Skeletal muscle satellite cell (primary cell): Measurements from ENCODE around the gene KAT6B.

Experiments used
- H3K27me3 ChIP-seq: 2 replicates; pipeline ENCODE4 v1.7.0; 2013; ENCODE audit warnings: low read length; ENCODE audit not compliant: control insufficient read depth, insufficient read depth
- H3K36me3 ChIP-seq: 2 replicates; pipeline ENCODE4 v1.7.0; 2013; ENCODE audit warnings: mild to moderate bottlenecking, control low read depth, low read length; ENCODE audit not compliant: insufficient read depth
- H3K4me1 ChIP-seq: 2 replicates; pipeline ENCODE4 v1.7.0; 2013; ENCODE audit warnings: low read length; ENCODE audit not compliant: control insufficient read depth, insufficient read depth
- H3K4me2 ChIP-seq: 2 replicates; pipeline ENCODE4 v1.7.0; 2013; ENCODE audit warnings: mild to moderate bottlenecking, low read length
- H3K4me3 ChIP-seq: 2 replicates; pipeline ENCODE4 v1.7.0; 2013; ENCODE audit warnings: low read length
- H3K9ac ChIP-seq: 2 replicates; pipeline ENCODE4 v1.7.0; 2013; ENCODE audit warnings: mild to moderate bottlenecking, low read depth, low read length, moderate library complexity
- H3K9me3 ChIP-seq: replicated peaks from 2 replicates; pipeline ENCODE4 v1.7.0; 2013; ENCODE audit warnings: mild to moderate bottlenecking, control low read depth, low read length

KAT6B gene

DNA sequence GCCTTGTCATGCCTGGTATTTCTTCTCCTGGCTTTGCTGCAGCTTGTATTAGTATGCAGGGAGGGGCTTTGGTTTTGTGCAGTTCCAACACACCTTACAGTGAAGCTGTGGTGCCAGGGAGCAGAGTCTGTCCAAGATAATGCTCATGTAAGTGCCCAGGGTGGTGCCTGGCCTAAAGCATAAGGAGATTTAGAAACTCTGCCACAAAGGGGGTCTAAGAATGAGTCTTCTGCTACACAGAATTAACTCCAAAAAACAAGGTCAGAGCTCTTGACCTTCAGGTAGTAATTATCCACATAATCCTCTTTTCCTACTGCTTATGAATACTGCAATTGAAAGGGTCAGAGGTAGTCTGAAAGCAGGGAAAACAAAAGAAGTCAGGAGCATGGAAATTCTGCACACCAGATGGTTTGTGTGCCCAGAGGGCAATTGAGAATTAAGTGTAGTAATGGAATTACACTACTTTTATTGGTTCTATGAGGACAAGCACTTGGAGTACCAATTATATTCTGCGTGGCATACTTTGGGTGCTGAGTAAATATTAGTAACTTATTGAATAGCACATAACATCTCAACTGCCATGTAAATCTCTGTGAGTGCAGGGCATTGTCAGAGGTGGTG lies 121.5 kb downstream of the KAT6B start:
- H3K27me3 ChIP-seq, result no peaks in the 10 kb centered on the region
- no peak overlapping the region for H3K4me3 ChIP-seq
- peaks cover 19% of the 10 kb centered on the region for H3K4me1 ChIP-seq
- H3K9me3 ChIP-seq, result no peaks in the 10 kb centered on the region
- H3K9ac ChIP-seq, result no peak overlapping the region
- no peak overlapping the region for H3K4me2 ChIP-seq
- H3K36me3 ChIP-seq, result no peaks in the 10 kb centered on the region

DNA sequence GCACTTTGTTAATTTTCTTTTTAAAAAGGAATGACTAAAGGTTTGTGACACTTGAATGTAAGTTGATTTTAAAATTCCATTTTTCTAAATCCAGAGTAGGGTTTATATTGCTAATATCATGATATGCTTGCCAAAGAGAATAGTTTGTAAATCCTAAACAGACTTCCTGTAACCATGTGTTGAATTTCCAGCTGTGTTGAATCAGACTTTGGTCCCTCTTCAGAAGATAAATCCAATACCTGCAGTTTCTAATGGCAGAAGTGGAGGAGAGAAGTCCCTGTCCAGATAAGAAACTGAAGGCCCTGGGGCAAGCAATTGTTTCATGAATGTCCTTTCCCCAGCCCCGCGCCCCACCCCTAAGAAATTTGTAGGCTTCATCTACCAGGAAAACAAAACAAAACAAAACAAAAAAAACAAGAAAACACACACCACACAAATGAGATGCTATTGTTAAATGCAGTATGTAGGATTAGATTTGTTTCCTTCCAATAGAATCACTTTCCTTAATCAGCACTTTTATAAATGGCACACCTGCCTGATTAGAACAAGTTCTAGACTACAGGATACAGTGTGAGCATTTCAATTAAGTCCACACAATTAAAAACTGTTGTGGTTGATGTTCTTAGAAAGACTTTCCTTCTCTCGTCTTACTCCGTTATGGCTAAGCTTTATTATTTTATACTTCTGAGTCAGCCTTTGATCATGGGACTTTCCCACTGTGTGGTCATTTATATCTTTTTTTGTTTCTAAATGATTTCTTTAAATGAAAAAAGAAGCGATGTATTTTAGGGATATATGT lies 122.8 kb downstream of the KAT6B start:
- Histone ChIP-seq H3K4me2 (peak overlapping the region; percentile 53), H3K36me3 (no peaks in the 10 kb centered on the region), H3K9ac (no peak overlapping the region), H3K9me3 (no peaks in the 10 kb centered on the region), H3K27me3 (no peaks in the 10 kb centered on the region), H3K4me3 (no peak overlapping the region), H3K4me1 (peaks cover 25% of the 10 kb centered on the region)

DNA sequence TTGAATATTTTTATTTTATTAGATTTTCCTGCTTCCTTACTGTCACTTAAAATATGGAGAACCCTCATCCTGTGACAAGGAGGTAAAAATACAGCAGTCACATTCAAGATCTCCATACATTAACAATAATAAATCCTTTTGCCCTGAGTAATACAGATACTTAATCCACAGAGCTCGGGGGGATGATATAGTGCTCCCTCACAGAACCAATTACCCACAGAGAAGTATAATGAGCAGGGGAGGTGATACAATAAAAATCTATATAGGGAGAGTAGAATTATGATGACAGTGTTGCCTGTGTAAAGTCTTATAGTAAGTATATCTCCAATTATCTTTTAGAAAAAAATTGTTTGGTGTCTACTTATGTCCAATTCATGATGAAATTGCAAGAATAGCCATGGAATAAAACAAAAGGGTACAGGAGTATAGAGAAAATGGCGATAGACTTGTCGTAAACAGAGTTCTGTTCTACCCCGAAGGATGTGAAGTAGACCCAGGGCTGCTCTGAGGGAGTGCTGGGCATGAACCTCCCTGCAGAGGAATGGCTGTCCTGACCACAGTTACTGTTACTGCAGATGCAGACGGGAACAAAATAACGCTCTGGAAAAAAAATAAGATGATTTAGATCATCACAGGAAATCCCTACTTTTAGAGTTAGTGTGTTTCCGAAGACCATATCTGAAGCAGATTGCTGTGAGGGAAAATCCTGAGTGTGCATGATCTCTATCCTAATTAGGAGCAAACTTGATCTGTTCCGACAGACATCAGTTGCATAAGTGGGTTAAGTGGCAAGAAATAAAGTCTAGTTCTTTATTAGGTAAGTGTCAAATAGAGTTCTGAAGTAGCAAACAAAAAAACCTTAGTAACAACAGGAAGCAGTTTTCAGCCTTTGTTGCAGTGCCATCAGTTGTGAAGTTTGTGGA lies 123.7 kb downstream of the KAT6B start:
- Histone ChIP-seq H3K27me3 (no peaks in the 10 kb centered on the region), H3K4me1 (peaks cover 25% of the 10 kb centered on the region), H3K36me3 (no peaks in the 10 kb centered on the region), H3K4me3 (no peak overlapping the region), H3K9me3 (no peaks in the 10 kb centered on the region), H3K9ac (peak overlapping the region; percentile 2), H3K4me2 (peak overlapping the region; percentile 53)

DNA sequence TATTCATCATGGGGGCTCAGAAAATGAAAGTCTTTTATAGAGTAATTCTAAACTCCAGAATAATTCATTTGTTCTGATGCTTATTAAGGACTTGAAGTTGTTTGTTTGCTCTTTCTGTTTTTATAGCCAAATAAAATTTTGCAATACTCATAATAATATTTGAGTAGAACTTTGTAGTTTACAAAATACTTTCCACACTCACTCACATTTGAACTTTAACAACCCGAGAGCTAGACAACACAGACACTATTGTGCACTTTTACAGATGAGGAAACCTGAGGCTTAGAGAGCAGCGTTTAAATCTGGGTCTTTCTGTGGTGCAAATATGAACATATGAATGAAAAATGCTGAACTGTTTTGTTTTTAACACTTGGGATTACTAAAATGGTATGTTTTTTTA lies 126.8 kb downstream of the KAT6B start:
- Histone ChIP-seq H3K4me1 (peaks cover 25% of the 10 kb centered on the region), H3K9ac (no peak overlapping the region), H3K27me3 (no peaks in the 10 kb centered on the region), H3K36me3 (no peaks in the 10 kb centered on the region), H3K4me2 (no peak overlapping the region), H3K9me3 (no peaks in the 10 kb centered on the region), H3K4me3 (no peak overlapping the region)

DNA sequence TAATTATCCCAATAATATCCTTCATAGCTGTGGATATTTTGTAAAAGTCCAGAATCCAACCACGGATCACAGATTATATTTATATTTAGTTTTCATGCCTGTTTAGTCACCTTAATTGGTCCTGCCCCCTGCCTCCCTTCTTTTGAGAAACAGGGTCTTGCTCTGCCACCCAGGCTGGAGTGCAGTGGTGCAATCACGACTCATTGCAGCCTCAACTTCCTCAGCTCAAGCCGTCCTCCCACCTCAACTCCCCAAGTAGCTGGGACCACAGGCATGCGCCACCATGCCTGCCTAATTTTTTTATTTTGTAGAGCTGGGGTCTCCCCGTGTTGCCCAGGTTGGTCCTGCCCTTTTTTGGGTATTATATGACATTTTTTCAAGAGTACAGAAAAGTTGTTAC lies 129.4 kb downstream of the KAT6B start:
- Histone ChIP-seq H3K27me3 (no peaks in the 10 kb centered on the region), H3K9me3 (no peaks in the 10 kb centered on the region), H3K4me2 (no peak overlapping the region), H3K9ac (no peak overlapping the region), H3K36me3 (no peaks in the 10 kb centered on the region), H3K4me1 (peaks cover 6% of the 10 kb centered on the region), H3K4me3 (no peak overlapping the region)

DNA sequence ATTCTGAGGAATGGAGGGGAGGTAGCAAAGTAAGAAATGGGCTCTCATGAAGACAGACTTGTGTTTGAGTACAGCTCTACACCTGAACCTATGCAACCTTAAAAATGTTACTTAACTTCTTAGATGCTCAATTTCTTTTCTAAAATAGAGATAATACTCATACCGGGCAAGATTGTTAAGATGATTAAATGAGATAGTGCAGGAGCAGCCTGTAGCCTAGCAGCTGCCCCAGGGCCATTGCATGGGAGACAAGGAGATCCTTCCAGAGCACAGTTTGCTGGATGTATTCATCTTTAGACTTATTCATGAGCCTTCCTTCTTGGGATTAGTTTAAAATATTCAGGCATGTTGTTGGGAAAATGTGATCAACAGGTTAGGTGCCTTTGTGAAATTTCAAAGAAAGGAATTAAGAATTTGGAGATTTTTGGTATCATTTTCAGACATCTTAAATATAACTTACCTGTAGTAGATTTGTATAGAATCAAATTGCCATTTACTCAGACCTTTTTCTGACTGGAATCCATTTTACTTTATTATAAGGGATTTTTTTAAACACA lies 130.2 kb downstream of the KAT6B start:
- no peaks in the 10 kb centered on the region for H3K36me3 ChIP-seq
- no peaks in the 10 kb centered on the region for H3K9me3 ChIP-seq
- H3K27me3 ChIP-seq, result no peaks in the 10 kb centered on the region
- no peak overlapping the region for H3K9ac ChIP-seq
- H3K4me1 ChIP-seq, result peaks cover 6% of the 10 kb centered on the region
- H3K4me3 ChIP-seq, result no peak overlapping the region
- H3K4me2 ChIP-seq, result no peak overlapping the region

DNA sequence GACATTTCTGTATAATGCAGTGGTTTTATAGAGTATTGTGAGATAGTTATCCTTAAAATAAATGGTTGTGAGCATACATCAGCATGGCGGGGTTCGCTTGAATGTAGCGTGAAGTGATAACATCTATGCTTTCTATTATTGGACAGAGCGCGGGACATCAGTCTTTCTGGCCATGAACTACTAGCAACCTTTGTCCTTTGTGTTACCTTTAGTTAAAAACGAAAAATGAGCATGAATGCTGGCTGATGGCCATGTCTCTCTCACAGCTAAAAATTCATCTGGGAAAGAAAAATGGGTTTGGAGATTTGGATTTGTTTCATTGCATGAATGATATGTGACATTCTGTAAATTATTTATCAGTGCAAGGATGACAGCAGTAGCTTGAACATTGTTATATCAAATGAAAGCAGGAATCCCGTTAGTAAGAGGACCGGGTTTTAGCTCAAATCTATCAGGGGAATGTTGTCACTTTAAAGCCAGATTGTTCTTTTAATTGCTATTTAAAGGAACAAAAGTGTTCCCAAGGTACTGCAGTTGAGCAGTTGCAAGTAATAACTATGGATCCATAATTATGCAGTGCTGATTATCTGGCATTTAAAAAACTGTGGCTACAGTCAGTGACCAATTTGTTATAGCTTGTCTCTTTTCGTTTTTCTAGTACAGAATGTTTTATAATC lies 131.0 kb downstream of the KAT6B start:
- Histone ChIP-seq H3K4me3 (no peak overlapping the region), H3K4me1 (peaks cover 6% of the 10 kb centered on the region), H3K9me3 (no peaks in the 10 kb centered on the region), H3K9ac (no peak overlapping the region), H3K27me3 (no peaks in the 10 kb centered on the region), H3K36me3 (no peaks in the 10 kb centered on the region), H3K4me2 (no peak overlapping the region)

DNA sequence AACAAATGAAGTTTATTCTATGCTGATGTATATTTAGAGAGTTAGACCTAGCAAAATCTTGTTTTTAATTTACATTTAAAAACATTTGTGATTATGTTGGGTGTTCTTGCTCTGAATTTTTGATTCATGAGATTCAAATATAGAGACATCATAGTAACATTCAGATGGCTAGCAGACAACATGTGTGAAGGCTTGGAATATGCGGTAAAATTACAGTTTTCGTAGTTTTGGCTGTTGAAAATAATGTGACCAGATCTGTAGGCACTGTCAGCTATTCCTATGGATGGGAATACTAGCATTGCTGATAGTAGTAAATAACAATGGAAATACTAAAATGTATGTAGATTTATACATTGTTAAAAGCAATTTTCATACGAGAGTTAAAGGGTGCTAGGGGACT lies 131.9 kb downstream of the KAT6B start:
- Histone ChIP-seq H3K4me3 (no peak overlapping the region), H3K9ac (no peak overlapping the region), H3K9me3 (no peaks in the 10 kb centered on the region), H3K4me1 (peaks cover 3% of the 10 kb centered on the region), H3K4me2 (no peak overlapping the region), H3K27me3 (no peaks in the 10 kb centered on the region), H3K36me3 (no peaks in the 10 kb centered on the region)

DNA sequence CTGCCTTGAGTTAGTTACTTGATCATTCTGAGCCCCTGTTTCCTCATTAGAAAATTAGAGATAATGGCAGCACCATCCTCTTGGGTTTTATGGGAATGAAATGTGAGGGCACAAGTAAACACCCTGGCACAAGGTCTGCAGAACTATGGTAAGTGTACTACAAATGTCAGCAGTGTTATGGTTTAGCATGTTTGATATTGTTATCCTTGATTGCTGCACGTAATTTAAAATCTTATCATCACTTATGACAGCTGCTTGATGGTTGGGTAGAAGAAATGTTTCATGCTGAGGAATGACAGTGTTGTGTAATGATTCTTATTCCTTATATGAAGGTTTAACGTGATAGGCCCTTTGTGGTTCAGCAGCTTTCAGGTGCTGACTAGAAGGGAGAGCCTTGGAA lies 134.3 kb downstream of the KAT6B start:
- no peaks in the 10 kb centered on the region for H3K27me3 ChIP-seq
- H3K4me3 ChIP-seq, result no peak overlapping the region
- H3K36me3 ChIP-seq, result no peaks in the 10 kb centered on the region
- no peaks in the 10 kb centered on the region for H3K9me3 ChIP-seq
- H3K9ac ChIP-seq, result no peak overlapping the region
- H3K4me1 ChIP-seq, result no peaks in the 10 kb centered on the region
- H3K4me2 ChIP-seq, result no peak overlapping the region

DNA sequence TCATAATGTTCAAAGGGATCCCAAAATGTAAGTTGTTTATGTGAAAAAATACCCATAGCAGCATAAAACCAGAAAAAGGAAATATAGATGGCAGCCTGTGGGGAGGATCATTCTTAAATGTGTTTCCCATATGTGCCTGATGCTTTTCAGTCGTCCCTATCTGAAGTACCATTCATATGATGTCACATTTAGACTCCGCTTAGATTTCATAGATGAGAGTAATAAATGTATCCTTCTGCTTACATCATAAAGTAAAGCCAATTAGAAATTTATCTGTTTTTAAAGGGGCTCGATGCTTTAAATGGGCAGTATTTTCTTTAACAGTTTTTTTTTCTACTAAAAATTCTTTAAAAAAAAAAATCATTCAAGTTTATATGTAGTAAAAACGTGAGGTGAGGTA lies 136.1 kb downstream of the KAT6B start:
- Histone ChIP-seq H3K4me1 (no peaks in the 10 kb centered on the region), H3K4me2 (no peak overlapping the region), H3K9ac (no peak overlapping the region), H3K4me3 (no peak overlapping the region), H3K36me3 (no peaks in the 10 kb centered on the region), H3K9me3 (no peaks in the 10 kb centered on the region), H3K27me3 (no peaks in the 10 kb centered on the region)

DNA sequence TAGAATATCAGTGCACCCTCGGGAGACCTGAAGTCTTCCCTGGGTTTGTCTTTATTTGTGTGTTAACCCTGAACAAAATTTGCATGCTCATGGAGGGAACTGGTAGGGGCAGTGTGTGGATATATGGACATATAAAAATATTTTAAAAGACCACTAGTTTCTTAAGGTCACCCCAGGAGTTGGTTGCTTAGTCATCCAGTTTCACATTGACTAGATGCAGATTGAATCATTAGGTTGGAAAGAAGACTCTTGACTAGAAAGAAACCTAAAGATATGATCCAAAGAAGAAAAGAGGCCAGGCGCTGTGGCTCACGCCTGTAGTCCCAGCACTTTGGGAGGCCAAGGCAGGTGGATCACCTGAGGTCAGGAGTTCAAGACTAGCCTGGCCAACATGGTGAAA lies 137.1 kb downstream of the KAT6B start:
- H3K9ac ChIP-seq, result no peak overlapping the region
- no peaks in the 10 kb centered on the region for H3K27me3 ChIP-seq
- H3K4me2 ChIP-seq, result no peak overlapping the region
- H3K4me1 ChIP-seq, result peaks cover 4% of the 10 kb centered on the region
- H3K36me3 ChIP-seq, result no peaks in the 10 kb centered on the region
- H3K4me3 ChIP-seq, result no peak overlapping the region
- H3K9me3 ChIP-seq, result no peaks in the 10 kb centered on the region
